Vagina (tissue), 2 donors: ENCODE results near the gene SLC5A2. TPM values are rescaled to one million over a fixed set of nuclear protein-coding genes. Genes with fewer than 3 reads are reported as not detected.
A peak's percentile ranks its signal among the peaks of the same experiment; 100 is the strongest.

Source experiments
- DNase-seq, 2 donors: peaks; one replicate each; pipeline ENCODE4 v3.0.0-alpha.2; 2017; ENCODE audit errors: extremely low spot score in 2 of 2
- H3K27ac ChIP-seq: fragments of 200-600 bp; sonication (generic); one replicate; pipeline ENCODE4 v1.5.1; 2019
- H3K27me3 ChIP-seq: fragments of 200-600 bp; sonication (generic); one replicate; pipeline ENCODE4 v1.5.1; 2019
- H3K36me3 ChIP-seq, 2 donors: fragments of 200-600 bp; sonication (generic); one replicate each; pipeline ENCODE4 v1.5.1; 2017 to 2019
- H3K4me1 ChIP-seq: fragments of 200-600 bp; sonication (generic); one replicate; pipeline ENCODE4 v1.5.1; 2019
- H3K4me3 ChIP-seq, 2 donors: fragments of 200-600 bp; sonication (generic); 1 replicate in 1 of 2; 2 replicates in 1 of 2; pipeline ENCODE4 v1.5.1; 2016 to 2019
- H3K9me3 ChIP-seq: fragments of 200-600 bp; sonication (generic); one replicate; pipeline ENCODE4 v1.5.1; 2019
- CTCF ChIP-seq, 3 experiments: fragments of 450-650 bp in 2 of 3; fragments of 200-600 bp in 1 of 3; sonication (generic) in 1 of 3; IDR thresholded peaks; one replicate each; pipeline ENCODE4 v1.5.1; 2017 to 2019; ENCODE audit warnings: antibody characterized with exemption in 3 of 3, mild to moderate bottlenecking in 2 of 3, moderate library complexity in 2 of 3
- POLR2A ChIP-seq, 2 donors: fragments of 450-650 bp; IDR thresholded peaks; one replicate each; pipeline ENCODE4 v1.6.1; 2017; ENCODE audit warnings: antibody characterized with exemption in 2 of 2, mild to moderate bottlenecking in 2 of 2, moderate library complexity in 2 of 2
- POLR2AphosphoS5 ChIP-seq, 2 donors: sonication (generic); formaldehyde crosslinking; IDR thresholded peaks; one replicate each; pipeline ENCODE4 v1.9.0; 2017; ENCODE audit warnings: antibody characterized with exemption in 2 of 2, mild to moderate bottlenecking in 2 of 2, low read depth in 1 of 2; ENCODE audit not compliant: insufficient read depth in 1 of 2
- intact Hi-C: fragments of 100-400 bp; cut with DNase I; formaldehyde crosslinking; loops from one replicate; pipeline ENCODE4 v1.15.1; 2023
- total RNA-seq: library from RNA; depleted of rRNA; stranded (reverse); fragments of >200 nt; gene quantifications from one replicate; pipeline ENCODE4 v1.2.3, GENCODE V29; 2016

The SLC5A2 gene
- total RNA-seq, 1 donor from 2014 or later: not detected

GRCh38 chr16:31488468-31489297 lies 5.8 kb downstream of the SLC5A2 start:
- Histone ChIP-seq H3K9me3 (no peaks in the 10 kb centered on the region), H3K4me3 (peak overlapping the region; percentile 55 to 56), H3K27me3 (no peaks in the 10 kb centered on the region), H3K36me3 (peaks cover 0 to 25% of the 10 kb centered on the region in 2 donors), H3K4me1 (peaks cover 21% of the 10 kb centered on the region), H3K27ac (no peak overlapping the region)
- intact Hi-C loops: no loop called here
- TF ChIP-seq CTCF (IDR thresholded peaks at IDR 0.05) (no peak), POLR2AphosphoS5 (IDR thresholded peaks at IDR 0.05; ENCODE audit: insufficient read depth in 1 of 2, low read depth in 1 of 2) (no peak), POLR2A (IDR thresholded peaks at IDR 0.05) (no peak)
- no peak for DNase-seq

GRCh38 chr16:31489298-31489564 lies 6.3 kb downstream of the SLC5A2 start:
- Histone ChIP-seq H3K4me1 (peaks cover 21% of the 10 kb centered on the region), H3K27me3 (no peaks in the 10 kb centered on the region), H3K4me3 (no peak overlapping the region), H3K27ac (no peak overlapping the region), H3K36me3 (peaks cover 0 to 30% of the 10 kb centered on the region in 2 donors), H3K9me3 (no peaks in the 10 kb centered on the region)
- no peak for DNase-seq
- intact Hi-C loops: no loop called here
- TF ChIP-seq POLR2AphosphoS5 (IDR thresholded peaks at IDR 0.05; ENCODE audit: insufficient read depth in 1 of 2, low read depth in 1 of 2) (no peak), POLR2A (IDR thresholded peaks at IDR 0.05) (no peak), CTCF (IDR thresholded peaks at IDR 0.05) (no peak)

- Histone ChIP-seq H3K27me3 (no peaks in the 10 kb centered on the region), H3K9me3 (no peaks in the 10 kb centered on the region), H3K4me1 (peaks cover 21% of the 10 kb centered on the region), H3K27ac (no peak overlapping the region), H3K4me3 (no peak overlapping the region), H3K36me3 (peaks cover 0 to 30% of the 10 kb centered on the region in 2 donors)
- intact Hi-C loops: no loop called here
- TF ChIP-seq POLR2AphosphoS5 (IDR thresholded peaks at IDR 0.05; ENCODE audit: insufficient read depth in 1 of 2, low read depth in 1 of 2): no peak
- TF ChIP-seq POLR2A (IDR thresholded peaks at IDR 0.05): no peak
- TF ChIP-seq CTCF (IDR thresholded peaks at IDR 0.05): no peak
- DNase-seq: no peak
Observed at GRCh38 chr16:31489616-31490584, 7.0 kb downstream of the SLC5A2 start.

- Histone ChIP-seq H3K27me3 (no peaks in the 10 kb centered on the region), H3K9me3 (no peaks in the 10 kb centered on the region), H3K4me1 (peaks cover 20% of the 10 kb centered on the region), H3K27ac (no peak overlapping the region), H3K4me3 (no peak overlapping the region), H3K36me3 (peaks cover 0 to 47% of the 10 kb centered on the region in 2 donors)
- intact Hi-C loops: no loop called here
- DNase-seq: no peak
- TF ChIP-seq CTCF (IDR thresholded peaks at IDR 0.05) (no peak), POLR2AphosphoS5 (IDR thresholded peaks at IDR 0.05; ENCODE audit: insufficient read depth in 1 of 2, low read depth in 1 of 2) (no peak), POLR2A (IDR thresholded peaks at IDR 0.05) (no peak)
Observed at GRCh38 chr16:31491778-31492418, 9.0 kb downstream of the SLC5A2 start.
